SK-N-SH treated with all-trans-retinoic acid at 6 μM for 48 hours (cell line): ENCODE results near the gene GAMT.

Experiments used
- ATAC-seq: fragments of 200-7000 bp; cut with Tn5 transposase; 3 replicates; pipeline ENCODE4 v1.9.1; 2020; ENCODE audit warnings: mild to moderate bottlenecking, moderate library complexity
- ARNTL ChIP-seq: fragments of 450-650 bp; formaldehyde crosslinking; IDR thresholded peaks from 2 replicates; pipeline ENCODE4 v1.5.0; 2020; ENCODE audit warnings: low read depth, mild to moderate bottlenecking, moderate library complexity, borderline replicate concordance
- BACH2 ChIP-seq: fragments of 250-450 bp; sonication (Bioruptor Pico); IDR thresholded peaks from 2 replicates; pipeline ENCODE4 v1.9.0; 2021; ENCODE audit warnings: mild to moderate bottlenecking, borderline replicate concordance
- CSDC2 ChIP-seq: fragments of 250-450 bp; sonication (Bioruptor Pico); IDR thresholded peaks from 2 replicates; pipeline ENCODE4 v1.5.0; 2020; ENCODE audit warnings: mild to moderate bottlenecking, moderate library complexity
- ESRRG ChIP-seq: fragments of 250-450 bp; sonication (Bioruptor Pico); IDR thresholded peaks from 2 replicates; pipeline ENCODE4 v1.6.1; 2021; ENCODE audit warnings: mild to moderate bottlenecking
- GLIS3 ChIP-seq: fragments of 250-450 bp; sonication (Bioruptor Pico); IDR thresholded peaks from 2 replicates; pipeline ENCODE4 v1.5.0; 2020; ENCODE audit warnings: mild to moderate bottlenecking, moderate library complexity
- ISL1 ChIP-seq: fragments of 250-450 bp; sonication (Bioruptor Pico); IDR thresholded peaks from 2 replicates; pipeline ENCODE4 v2.1.2; 2022; ENCODE audit warnings: mild to moderate bottlenecking, moderate library complexity
- OSR1 ChIP-seq: fragments of 250-450 bp; sonication (Bioruptor Pico); IDR thresholded peaks from 2 replicates; pipeline ENCODE4 v1.8.0; 2022; ENCODE audit warnings: moderate library complexity, mild to moderate bottlenecking, inconsistent platforms
- PPARA ChIP-seq: fragments of 250-450 bp; sonication (Bioruptor Pico); IDR thresholded peaks from 2 replicates; pipeline ENCODE4 v1.5.0; 2020; ENCODE audit warnings: mild to moderate bottlenecking, borderline replicate concordance
- RARB ChIP-seq: fragments of 250-450 bp; sonication (Bioruptor Pico); IDR thresholded peaks from 2 replicates; pipeline ENCODE4 v1.8.0; 2021; ENCODE audit warnings: mild to moderate bottlenecking, moderate library complexity
- SNAI2 ChIP-seq: fragments of 250-450 bp; sonication (Bioruptor Pico); IDR thresholded peaks from 2 replicates; pipeline ENCODE4 v1.5.0; 2020; ENCODE audit warnings: mild to moderate bottlenecking, moderate library complexity
- TCF4 ChIP-seq: fragments of 250-450 bp; sonication (Bioruptor Pico); IDR thresholded peaks from 2 replicates; pipeline ENCODE4 v1.8.0; 2021; ENCODE audit warnings: mild to moderate bottlenecking, moderate library complexity, borderline replicate concordance
- TOX ChIP-seq: fragments of 250-450 bp; sonication (Bioruptor Pico); IDR thresholded peaks from 2 replicates; pipeline ENCODE4 v1.8.0; 2021; ENCODE audit warnings: mild to moderate bottlenecking, moderate library complexity, borderline replicate concordance
- ZC3H10 ChIP-seq: fragments of 250-450 bp; sonication (Bioruptor Pico); IDR thresholded peaks from 2 replicates; pipeline ENCODE4 v1.5.1; 2021; ENCODE audit warnings: mild to moderate bottlenecking, moderate library complexity
- ZFP3 ChIP-seq: fragments of 250-450 bp; sonication (Bioruptor Pico); IDR thresholded peaks from 2 replicates; pipeline ENCODE4 v1.5.0; 2020; ENCODE audit warnings: mild to moderate bottlenecking, moderate library complexity
- ZFP30 ChIP-seq: fragments of 450-650 bp; formaldehyde crosslinking; IDR thresholded peaks from 2 replicates; pipeline ENCODE4 v1.5.0; 2022; ENCODE audit warnings: mild to moderate bottlenecking, moderate library complexity
- ZNF565 ChIP-seq: fragments of 450-650 bp; formaldehyde crosslinking; conservative IDR thresholded peaks from 2 replicates; pipeline ENCODE4 v1.5.0; 2020; ENCODE audit warnings: low read depth, mild to moderate bottlenecking, moderate library complexity
- ZNF70 ChIP-seq: fragments of 450-650 bp; formaldehyde crosslinking; IDR thresholded peaks from 2 replicates; pipeline ENCODE4 v1.5.0; 2020; ENCODE audit warnings: mild to moderate bottlenecking, moderate library complexity
- ZNF8 ChIP-seq: fragments of 450-650 bp; formaldehyde crosslinking; IDR thresholded peaks from 2 replicates; pipeline ENCODE4 v1.5.0; 2020; ENCODE audit warnings: mild to moderate bottlenecking, moderate library complexity
- TF ChIP-seq, protein P1 (sequence below): fragments of 250-450 bp; sonication (Bioruptor Pico); IDR thresholded peaks from 2 replicates; pipeline ENCODE4 v1.5.0; 2020; ENCODE audit warnings: mild to moderate bottlenecking, moderate library complexity
- TF ChIP-seq, protein P2 (sequence below): fragments of 250-450 bp; sonication (Bioruptor Pico); IDR thresholded peaks from 2 replicates; pipeline ENCODE4 v1.5.1; 2020; ENCODE audit warnings: low read depth, mild to moderate bottlenecking, moderate library complexity
- TF ChIP-seq, protein P3 (sequence below): fragments of 250-450 bp; sonication (Bioruptor Pico); IDR thresholded peaks from 2 replicates; pipeline ENCODE4 v1.5.1; 2021; ENCODE audit warnings: mild to moderate bottlenecking, moderate library complexity
- TF ChIP-seq, protein P4 (sequence below): fragments of 250-450 bp; sonication (Bioruptor Pico); IDR thresholded peaks from 2 replicates; pipeline ENCODE4 v1.8.0; 2020; ENCODE audit warnings: mild to moderate bottlenecking, moderate library complexity, borderline replicate concordance
- TF ChIP-seq, protein P5 (sequence below): fragments of 250-450 bp; sonication (Bioruptor Pico); IDR thresholded peaks from 2 replicates; pipeline ENCODE4 v1.8.0; 2021; ENCODE audit warnings: low read depth, mild to moderate bottlenecking, moderate library complexity, borderline replicate concordance

GAMT gene

DNA sequence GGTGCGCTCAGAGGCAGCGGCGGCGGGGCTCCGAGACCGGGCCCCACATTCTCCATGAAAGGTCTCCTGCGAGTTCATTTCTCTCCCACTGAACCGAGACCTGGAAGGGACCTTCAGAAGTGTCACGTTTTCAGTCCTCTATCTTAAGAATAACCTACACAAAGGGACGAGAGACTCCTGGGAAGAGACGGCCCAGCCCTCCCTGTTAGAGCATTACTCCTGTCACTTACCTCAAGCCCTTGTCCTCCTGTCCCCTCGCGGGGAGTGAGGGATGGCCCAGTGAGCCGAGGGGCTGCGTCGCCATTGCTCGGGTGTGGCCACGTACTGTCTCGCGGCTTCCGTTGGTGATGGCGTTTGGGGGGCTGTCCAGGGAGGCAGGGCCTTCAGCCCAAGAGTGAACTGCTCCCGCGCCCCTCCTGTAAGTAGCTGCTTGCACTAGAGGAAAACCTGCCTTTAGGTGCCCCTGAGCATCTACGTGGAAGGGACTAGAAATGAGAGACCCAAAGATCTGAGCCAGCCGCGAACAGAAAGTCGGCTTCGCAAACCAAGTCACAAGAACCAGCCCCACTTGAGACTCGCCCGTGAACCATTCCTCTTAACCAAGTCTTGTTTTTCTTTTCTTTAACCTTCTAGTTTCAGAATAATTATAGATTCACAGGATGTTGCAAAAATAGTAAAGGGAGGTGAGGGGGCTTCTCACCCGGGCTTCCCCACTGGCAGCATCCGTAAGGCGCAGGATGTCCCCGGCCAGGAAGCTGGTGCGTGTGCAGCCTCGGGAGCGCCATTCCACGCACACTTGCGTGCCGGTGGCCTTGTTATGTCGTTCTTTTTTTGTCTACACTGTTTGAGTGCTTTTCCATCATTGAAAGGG, 38.7 kb downstream of the GAMT start:
- ATAC-seq = no peak
- TF ChIP-seq ISL1 (CRISPR knock-in tag) = no peak

DNA sequence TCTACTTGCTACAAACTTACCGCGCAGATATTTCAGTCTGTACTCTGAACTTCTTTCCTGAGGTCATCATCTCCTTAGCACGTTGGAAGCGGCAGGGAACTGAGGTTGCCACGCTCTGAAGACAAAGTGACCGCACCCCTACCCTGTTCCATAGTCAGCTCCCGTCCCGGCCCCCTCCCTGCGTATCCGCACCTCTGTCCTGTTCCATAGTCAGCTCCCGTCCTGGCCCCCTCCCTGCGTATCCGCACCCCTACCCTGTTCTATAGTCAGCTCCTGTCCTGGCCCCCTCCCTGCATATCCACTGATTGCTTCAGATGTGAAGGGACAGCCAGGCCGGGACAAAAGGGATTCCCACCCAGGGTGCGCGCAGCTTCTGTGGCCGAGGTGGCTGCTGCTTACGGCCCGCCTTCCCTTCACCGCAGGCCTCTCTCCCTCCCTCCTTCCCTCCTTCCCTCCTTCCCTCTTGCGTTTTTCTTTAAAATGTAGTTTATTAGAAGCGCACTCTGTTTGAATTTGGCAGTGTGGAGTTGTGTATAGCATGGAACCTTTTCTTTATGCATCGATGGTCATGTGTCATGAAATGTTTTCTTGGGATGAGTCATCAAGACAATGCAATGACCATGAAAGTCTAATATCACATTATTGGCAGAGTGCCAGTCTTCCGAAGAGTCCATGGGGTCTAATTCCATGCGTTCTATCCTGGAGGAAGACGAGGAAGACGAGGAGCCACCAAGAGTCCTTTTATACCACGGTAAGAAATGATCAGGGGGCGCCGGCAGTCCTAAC, 39.5 kb downstream of the GAMT start:
- peak; percentile 14; the same call in 2 of the 3 replicates for ATAC-seq
- TF ChIP-seq, protein P1, sequence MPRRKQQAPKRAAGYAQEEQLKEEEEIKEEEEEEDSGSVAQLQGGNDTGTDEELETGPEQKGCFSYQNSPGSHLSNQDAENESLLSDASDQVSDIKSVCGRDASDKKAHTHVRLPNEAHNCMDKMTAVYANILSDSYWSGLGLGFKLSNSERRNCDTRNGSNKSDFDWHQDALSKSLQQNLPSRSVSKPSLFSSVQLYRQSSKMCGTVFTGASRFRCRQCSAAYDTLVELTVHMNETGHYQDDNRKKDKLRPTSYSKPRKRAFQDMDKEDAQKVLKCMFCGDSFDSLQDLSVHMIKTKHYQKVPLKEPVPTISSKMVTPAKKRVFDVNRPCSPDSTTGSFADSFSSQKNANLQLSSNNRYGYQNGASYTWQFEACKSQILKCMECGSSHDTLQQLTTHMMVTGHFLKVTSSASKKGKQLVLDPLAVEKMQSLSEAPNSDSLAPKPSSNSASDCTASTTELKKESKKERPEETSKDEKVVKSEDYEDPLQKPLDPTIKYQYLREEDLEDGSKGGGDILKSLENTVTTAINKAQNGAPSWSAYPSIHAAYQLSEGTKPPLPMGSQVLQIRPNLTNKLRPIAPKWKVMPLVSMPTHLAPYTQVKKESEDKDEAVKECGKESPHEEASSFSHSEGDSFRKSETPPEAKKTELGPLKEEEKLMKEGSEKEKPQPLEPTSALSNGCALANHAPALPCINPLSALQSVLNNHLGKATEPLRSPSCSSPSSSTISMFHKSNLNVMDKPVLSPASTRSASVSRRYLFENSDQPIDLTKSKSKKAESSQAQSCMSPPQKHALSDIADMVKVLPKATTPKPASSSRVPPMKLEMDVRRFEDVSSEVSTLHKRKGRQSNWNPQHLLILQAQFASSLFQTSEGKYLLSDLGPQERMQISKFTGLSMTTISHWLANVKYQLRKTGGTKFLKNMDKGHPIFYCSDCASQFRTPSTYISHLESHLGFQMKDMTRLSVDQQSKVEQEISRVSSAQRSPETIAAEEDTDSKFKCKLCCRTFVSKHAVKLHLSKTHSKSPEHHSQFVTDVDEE (CRISPR knock-in tag) = no peak
- TF ChIP-seq ZC3H10 (CRISPR knock-in tag) (no peak), ARNTL (CRISPR knock-in tag) (no peak), CSDC2 (CRISPR knock-in tag) (no peak), ISL1 (CRISPR knock-in tag) (0 out of 2 replicates have a peak, but pooled peaks have one; percentile 11), TCF4 (CRISPR knock-in tag) (no peak)

DNA sequence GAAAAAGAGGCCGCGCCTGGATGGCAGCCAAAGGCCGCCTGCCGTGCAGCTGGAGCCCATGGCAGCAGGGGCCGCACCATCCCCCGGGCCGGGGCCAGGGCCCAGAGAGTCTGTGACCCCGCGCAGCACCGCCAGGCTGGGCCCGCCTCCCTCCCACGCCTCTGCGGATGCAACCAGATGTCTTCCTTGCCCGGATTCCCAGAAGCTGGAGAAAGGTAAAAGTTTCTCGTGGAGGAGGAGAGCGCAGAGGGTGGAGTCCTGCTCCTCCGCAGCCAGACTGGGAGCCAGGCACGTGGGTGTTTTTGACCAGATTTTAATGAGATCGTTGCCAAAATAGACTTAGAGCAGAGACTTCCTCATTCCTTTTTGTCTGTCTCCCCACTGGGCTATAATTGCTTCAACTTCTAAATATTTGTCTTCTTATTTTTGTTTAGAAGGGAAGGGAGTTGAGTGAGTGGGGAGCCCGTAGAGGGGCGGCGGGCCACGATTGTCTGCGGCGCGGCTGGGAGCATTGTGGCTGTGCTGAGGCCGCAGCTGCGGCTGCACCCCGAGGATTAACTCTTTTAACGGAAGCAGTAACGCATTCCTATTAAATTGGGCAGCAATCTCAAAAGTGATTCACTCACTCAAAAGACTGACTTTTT, 40.4 kb downstream of the GAMT start:
- TF ChIP-seq BACH2 (CRISPR knock-in tag) = no peak
- no peak for TF ChIP-seq CSDC2 (CRISPR knock-in tag)
- TF ChIP-seq ESRRG (CRISPR knock-in tag) = no peak
- no peak for TF ChIP-seq PPARA (CRISPR knock-in tag)
- TF ChIP-seq, protein P2, sequence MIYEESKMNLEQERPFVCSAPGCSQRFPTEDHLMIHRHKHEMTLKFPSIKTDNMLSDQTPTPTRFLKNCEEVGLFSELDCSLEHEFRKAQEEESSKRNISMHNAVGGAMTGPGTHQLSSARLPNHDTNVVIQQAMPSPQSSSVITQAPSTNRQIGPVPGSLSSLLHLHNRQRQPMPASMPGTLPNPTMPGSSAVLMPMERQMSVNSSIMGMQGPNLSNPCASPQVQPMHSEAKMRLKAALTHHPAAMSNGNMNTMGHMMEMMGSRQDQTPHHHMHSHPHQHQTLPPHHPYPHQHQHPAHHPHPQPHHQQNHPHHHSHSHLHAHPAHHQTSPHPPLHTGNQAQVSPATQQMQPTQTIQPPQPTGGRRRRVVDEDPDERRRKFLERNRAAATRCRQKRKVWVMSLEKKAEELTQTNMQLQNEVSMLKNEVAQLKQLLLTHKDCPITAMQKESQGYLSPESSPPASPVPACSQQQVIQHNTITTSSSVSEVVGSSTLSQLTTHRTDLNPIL = no peak
- TF ChIP-seq, protein P3, sequence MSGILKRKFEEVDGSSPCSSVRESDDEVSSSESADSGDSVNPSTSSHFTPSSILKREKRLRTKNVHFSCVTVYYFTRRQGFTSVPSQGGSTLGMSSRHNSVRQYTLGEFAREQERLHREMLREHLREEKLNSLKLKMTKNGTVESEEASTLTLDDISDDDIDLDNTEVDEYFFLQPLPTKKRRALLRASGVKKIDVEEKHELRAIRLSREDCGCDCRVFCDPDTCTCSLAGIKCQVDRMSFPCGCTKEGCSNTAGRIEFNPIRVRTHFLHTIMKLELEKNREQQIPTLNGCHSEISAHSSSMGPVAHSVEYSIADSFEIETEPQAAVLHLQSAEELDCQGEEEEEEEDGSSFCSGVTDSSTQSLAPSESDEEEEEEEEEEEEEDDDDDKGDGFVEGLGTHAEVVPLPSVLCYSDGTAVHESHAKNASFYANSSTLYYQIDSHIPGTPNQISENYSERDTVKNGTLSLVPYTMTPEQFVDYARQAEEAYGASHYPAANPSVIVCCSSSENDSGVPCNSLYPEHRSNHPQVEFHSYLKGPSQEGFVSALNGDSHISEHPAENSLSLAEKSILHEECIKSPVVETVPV (CRISPR knock-in tag) = no peak
- no peak for TF ChIP-seq SNAI2 (CRISPR knock-in tag)
- TF ChIP-seq GLIS3 (CRISPR knock-in tag) = no peak
- peak; percentile 69 for TF ChIP-seq TCF4 (CRISPR knock-in tag)
- TF ChIP-seq ZNF565 (CRISPR knock-in tag) = no peak
- no peak for TF ChIP-seq RARB (CRISPR knock-in tag)
- TF ChIP-seq ZNF8 = no peak
- TF ChIP-seq, protein P4, sequence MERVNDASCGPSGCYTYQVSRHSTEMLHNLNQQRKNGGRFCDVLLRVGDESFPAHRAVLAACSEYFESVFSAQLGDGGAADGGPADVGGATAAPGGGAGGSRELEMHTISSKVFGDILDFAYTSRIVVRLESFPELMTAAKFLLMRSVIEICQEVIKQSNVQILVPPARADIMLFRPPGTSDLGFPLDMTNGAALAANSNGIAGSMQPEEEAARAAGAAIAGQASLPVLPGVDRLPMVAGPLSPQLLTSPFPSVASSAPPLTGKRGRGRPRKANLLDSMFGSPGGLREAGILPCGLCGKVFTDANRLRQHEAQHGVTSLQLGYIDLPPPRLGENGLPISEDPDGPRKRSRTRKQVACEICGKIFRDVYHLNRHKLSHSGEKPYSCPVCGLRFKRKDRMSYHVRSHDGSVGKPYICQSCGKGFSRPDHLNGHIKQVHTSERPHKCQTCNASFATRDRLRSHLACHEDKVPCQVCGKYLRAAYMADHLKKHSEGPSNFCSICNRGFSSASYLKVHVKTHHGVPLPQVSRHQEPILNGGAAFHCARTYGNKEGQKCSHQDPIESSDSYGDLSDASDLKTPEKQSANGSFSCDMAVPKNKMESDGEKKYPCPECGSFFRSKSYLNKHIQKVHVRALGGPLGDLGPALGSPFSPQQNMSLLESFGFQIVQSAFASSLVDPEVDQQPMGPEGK = no peak
- no peak for TF ChIP-seq ARNTL (CRISPR knock-in tag)
- peak; percentile 86 for TF ChIP-seq ZNF70 (CRISPR knock-in tag)
- TF ChIP-seq OSR1 (CRISPR knock-in tag) = no peak
- TF ChIP-seq, protein P5, sequence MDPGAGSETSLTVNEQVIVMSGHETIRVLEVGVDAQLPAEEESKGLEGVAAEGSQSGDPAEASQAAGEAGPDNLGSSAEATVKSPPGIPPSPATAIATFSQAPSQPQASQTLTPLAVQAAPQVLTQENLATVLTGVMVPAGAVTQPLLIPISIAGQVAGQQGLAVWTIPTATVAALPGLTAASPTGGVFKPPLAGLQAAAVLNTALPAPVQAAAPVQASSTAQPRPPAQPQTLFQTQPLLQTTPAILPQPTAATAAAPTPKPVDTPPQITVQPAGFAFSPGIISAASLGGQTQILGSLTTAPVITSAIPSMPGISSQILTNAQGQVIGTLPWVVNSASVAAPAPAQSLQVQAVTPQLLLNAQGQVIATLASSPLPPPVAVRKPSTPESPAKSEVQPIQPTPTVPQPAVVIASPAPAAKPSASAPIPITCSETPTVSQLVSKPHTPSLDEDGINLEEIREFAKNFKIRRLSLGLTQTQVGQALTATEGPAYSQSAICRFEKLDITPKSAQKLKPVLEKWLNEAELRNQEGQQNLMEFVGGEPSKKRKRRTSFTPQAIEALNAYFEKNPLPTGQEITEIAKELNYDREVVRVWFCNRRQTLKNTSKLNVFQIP = no peak
- no peak for TF ChIP-seq ZFP30 (CRISPR knock-in tag)
- no peak for TF ChIP-seq ZC3H10 (CRISPR knock-in tag)
- TF ChIP-seq, protein P1 (CRISPR knock-in tag) = no peak
- no peak for TF ChIP-seq ISL1 (CRISPR knock-in tag)
- no peak for TF ChIP-seq TOX (CRISPR knock-in tag)
- peak; percentile 38; the same call in 1 of the 2 replicates for TF ChIP-seq ZFP3 (CRISPR knock-in tag)
- ATAC-seq = peak; percentile 85
